AG08395 (cell line): ENCODE measurements around the gene RELN.

Experiments used
- DNase-seq: peaks from one replicate; pipeline ENCODE4 v3.0.0; 2012; ENCODE audit warnings: mixed read lengths, low spot score

RELN gene

DNA sequence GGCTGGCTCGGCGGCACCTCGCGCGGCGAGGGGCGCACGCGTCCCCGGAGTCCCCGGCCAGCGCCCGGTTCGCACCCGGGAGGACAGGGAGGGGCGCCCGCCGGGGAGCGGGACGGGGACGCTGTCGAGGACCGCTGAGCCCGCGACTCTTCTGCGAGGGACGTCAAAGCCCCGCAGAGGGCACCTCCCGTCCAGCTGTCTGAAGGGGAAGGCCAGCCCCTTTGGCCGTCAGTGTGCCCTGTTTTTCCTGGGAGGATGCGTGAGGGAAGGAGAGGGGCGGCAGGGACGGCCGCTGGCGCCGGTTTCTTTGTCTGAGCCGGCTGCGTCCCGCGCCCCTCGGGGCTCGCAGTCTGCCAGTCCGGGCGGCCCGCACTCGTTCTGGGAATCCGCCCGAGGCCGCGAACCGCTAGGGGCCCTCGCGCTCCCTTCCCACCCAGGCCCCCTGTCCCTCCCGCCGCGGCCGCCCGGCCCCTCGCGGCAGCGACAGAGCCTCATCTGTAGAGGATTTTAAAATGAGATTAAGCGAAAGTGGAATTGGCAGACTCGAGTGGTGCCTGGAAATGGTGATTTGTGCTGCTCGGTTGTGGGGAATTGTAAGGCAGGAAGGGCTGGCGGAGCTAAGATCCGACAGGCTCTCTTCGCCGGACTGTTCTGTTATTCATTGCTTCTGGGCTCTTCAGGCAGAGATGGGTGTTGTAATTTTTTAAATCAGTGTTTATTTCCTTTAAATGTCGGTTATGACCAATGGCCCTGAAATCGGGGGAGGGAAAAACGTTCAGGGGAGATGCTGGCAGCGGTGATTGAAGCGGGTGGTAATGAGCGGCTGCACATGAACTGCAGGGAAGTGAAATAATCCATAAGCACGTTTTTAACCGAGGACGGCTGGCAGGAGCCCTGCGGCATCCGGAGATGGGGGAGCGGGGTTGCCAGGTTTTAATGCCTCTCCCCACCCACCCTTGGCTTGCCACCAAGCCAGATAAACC is 618 bp upstream of the RELN start:
- no peak for DNase-seq

GRCh38 chr7:103988468-103989199 is 824 bp downstream of the RELN start:
- DNase-seq: no peak

DNA sequence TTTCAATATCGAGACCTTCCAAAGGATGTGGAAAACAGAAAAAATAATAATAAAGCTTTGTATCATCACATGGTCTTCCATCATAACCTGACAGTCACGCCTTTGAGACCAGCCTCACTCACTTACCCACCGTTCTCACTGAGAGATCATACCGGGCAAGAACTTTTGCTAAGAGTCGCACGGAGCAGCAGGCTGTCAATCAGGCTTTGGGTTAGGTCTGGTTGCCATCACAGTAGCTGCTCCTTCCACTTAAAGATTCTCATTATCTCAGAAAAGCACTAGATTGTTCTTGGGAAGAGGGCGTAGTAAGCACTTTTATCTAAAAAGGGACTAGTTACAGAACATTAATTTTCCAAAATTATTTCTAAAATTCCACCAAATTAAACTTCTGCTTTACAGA is 2.0 kb downstream of the RELN start:
- no peak for DNase-seq

GRCh38 chr7:103985565-103986126 is 3.8 kb downstream of the RELN start:
- DNase-seq: no peak

DNA sequence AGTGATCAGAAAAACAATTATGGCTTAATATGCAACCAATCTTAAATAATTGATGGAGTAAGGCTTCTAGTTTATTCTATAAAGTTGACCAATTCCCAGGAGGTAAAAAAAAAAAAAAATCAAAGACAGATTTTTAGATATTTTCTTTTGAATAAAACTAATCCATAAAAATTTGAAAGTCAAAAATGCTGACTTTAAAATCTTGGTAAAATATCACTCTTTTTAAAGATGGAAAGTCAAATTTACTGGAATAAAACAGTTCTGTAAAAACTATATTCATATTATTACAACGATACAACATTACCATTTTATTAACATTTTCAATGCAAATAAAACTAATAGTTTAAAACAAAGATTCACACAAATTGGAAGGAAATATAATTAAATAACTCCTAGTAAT is 5.4 kb downstream of the RELN start:
- DNase-seq: no peak

GRCh38 chr7:103983201-103983977 is 6.1 kb downstream of the RELN start:
- no peak for DNase-seq

GRCh38 chr7:103981003-103981423 is 8.4 kb downstream of the RELN start:
- DNase-seq: no peak

DNA sequence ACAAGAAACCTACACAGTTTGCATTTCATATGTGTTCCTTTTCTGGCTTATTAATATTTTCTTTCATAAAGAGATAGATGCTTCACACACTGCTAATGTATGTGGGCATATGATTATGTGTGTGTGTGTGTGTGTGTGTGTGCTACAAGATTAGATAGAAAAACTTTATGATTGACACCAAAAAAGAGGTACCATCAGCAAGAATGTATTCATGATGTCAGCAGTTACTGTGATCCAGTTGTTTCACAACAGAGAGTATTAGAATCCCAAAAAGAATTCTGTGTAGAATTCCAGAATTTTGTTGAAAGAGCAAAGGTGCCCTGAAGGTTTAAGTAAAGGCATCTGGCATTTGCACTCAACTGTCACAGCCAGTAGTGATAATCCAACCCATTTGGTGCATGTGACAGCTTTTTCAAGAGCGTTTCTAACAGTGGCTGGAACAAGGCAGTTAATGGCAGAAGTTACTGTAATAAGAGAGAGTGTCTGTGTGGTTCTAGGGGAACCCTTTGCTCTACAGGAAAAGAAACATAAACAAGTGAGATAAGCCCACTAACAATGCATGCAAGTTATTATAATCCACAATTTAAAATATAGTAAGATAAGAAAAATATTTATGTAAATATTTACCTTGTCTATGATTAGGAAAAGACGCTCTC is 16.6 kb downstream of the RELN start:
- no peak for DNase-seq

GRCh38 chr7:103967401-103967800 is 22.1 kb downstream of the RELN start:
- DNase-seq: no peak

DNA sequence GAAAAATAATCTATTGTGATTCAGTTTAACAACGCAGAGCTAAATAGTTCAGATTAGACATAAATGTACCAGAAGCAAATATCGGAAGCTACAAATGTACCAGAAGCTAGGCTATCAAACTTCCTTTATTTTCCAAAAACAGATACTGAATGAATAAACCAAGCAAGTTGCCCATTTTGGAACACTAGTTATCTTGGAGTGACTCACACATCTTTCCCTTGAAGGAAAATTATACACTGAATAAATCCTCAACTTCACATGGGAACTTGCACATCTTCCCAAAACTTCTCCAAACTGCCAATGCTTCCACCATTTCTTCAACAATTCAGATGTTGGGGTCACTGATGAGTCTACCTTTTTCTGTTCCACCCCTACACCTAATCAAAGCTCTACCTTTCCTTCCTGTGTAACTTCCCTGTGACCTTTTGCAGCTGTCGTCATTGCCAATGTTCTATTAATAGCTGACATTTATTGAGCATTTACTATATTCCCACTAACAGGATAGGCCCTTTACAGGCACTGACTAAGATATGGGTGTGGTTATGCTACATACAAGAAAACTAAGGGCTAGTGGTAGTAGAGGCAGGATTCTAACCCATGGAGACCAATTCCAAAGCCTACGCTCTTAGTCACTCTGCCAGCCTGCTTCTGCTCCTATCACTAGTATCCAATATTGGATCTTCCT is 22.7 kb downstream of the RELN start:
- DNase-seq: no peak

GRCh38 chr7:103964269-103964668 is 25.2 kb downstream of the RELN start:
- no peak for DNase-seq

DNA sequence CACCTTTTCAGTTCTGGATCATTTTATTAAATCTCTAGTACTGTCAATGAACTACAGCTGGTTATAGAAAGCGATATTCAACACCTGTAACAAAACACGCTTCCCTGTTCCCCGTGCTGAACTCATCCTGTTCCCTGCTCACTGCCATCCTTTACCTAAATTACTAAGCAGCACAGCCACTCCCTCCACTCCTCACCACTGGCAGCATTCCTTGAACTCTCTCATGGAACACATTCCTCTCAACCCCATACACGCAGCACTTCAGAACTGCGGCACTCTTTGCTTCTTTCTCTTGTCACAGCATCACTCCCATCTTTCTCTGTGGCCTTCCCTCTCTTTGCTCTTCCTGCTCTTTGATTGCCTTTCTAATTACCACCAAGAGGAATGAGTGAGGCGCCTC is 27.4 kb downstream of the RELN start:
- no peak for DNase-seq

- DNase-seq: no peak
Observed at GRCh38 chr7:103958284-103958818, 31.1 kb downstream of the RELN start.

DNA sequence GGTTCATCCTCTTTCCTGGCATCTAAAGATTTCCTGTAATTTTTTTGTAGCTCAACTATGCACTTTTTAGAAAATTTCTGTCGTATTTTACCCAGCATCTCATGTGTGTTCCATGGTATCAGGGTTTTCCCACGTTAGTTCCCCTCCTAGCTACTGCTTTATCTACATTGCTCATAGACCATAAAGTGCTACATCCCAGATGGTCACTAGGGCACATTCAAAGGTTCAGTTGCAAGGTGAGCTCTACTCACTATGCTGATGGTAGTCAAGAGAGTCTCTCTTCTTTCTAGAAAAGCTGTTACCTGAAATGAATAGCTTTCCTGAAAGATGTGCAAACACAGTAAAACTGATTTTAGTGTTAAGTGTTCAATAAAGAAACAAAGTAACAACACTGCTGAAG is 33.5 kb downstream of the RELN start:
- DNase-seq: no peak

DNA sequence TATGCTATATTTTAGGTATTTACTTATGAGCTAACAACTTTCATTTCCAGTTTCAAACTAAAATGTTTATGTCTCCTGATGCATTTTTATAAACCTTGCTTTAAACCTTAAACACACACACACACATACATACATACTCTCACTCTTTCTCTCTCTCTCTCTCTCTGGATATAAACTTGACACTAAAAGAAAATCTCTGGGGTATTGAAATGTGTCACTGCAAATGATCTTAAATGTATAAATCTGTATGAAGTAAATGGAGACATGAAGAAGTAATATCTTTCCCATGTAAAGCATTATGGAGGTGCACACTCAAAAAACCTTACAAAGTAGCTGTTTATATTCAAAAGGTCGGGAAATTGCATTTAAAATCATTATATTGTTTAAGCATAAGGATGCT is 37.0 kb downstream of the RELN start:
- DNase-seq: no peak

- no peak for DNase-seq
Observed at GRCh38 chr7:103951311-103951710, 38.1 kb downstream of the RELN start.

DNA sequence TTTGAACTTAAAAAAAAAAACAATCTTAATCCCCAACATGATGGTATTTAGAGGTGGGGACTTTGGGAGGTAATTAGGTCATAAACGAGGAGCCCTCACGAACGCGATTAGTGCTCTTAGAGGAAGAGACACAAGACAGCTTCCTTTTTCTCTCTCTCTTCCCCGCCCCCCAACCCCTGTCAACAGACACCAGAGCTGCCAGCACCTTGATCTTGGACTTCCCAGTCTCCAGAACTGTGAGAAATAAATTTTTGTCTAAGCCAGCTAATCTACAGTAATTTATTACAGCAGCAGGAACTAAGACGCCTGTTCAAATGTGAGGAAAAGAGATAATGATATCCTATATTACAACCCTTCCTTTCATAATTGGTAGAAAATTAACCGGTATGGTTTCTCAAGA is 40.1 kb downstream of the RELN start:
- no peak for DNase-seq

DNA sequence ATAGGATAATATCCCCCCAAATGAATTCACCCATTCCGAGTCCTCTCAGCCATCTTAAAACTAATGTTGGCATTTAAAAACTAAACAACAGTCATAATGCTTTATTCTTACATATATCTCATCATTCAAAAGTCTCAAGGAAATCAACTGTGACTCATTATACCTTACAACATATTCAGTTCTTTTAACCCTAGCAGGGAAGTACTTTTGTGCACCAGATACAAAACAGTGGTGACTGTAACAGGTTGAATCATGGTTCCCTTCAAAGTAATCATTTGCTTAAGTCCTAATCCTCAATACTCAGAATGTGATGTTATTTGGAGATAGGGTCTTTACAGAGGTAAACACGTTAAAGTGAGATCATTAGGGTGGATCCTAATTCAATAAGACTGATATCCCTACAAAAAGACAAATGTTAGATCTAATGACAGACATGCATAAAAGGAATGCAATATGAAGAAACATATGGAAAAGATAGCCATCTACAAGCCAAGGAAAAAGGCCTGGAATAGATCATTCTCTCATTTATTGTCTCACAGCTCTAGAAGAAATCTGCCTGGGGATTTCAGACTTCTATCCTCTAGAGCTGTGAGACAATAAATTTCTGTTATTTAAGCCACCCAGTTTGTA is 42.3 kb downstream of the RELN start:
- no peak for DNase-seq

DNA sequence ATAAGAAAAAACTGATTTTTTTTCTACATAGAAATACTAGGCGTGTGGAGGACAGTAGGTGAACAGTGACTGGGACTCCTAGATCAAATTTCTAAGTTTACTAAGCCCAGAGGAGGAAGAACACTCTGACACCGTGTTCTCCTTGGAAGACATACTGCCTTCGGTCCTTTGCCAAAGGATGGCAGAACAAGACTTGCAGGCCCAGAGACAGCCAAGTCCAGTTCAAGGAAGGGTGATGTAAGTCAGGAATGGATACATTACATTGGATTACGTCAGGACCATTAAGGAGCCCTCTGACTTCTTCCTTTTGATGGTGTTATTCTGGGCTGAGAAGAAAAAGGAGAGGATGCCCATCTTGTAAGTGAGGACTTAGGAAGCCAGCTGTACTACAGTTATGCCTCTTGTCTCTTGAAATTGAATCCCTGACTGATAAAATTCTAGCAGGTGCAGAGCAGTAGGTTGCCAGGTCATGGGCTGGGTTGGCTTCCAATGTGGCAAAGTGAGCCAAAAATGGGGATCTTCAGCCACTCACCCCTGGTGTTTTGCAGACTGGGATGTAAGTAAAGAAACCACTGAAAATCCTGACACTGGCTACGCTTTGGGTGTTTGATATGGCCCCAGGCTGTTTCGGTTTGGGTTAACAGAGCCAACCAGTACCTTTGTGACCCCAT is 45.1 kb downstream of the RELN start:
- no peak for DNase-seq

DNA sequence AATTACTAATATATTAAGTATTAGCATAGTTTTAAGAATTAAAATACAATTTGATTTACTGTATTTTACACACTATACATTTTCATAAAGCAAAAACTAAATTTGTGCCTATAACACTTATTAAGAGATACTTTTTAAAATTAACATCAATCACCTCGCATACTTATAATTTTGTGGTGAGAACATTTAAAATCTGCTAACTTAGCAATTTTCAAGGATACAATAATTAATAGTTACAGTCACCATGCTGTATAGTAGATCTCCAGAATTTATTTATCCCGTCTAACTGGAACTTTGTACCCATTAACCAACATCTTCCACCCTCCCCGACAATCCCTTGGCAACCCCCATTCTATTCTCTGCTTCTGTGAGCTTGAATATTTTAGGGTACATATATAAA is 47.5 kb downstream of the RELN start:
- DNase-seq: no peak
